ENCODE data around the gene CPNE4. TPM values are rescaled to one million over a fixed set of nuclear protein-coding genes. Genes with fewer than 3 reads are reported as not detected.

Gene CPNE4
- total RNA-seq, 2 donors from 2014 or later = 0.16 TPM; not detected in 1

DNA sequence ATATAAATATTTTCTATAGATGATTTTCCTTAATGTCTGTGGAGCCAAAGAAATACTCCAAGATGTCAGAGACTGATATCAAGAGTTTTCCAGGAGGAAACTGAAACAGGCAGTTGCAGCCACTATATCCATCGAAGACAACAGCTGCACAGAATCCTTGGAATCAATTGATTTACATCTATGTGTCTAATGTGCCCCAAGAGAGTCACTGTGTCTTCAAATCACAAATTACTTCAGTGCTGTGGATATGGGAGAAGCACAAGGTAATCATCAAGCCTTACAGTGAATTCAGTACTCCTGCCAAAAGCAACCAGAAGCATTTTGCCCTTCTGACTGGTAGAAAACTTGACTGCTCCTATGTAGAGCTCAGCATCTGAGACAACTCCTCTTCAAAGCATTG lies 51.1 kb downstream of the CPNE4 start:
- H3K9ac ChIP-seq (ENCODE audit: low read depth in 2 of 2, low read length in 2 of 2) = no peak overlapping the region
- TF ChIP-seq, protein P1, sequence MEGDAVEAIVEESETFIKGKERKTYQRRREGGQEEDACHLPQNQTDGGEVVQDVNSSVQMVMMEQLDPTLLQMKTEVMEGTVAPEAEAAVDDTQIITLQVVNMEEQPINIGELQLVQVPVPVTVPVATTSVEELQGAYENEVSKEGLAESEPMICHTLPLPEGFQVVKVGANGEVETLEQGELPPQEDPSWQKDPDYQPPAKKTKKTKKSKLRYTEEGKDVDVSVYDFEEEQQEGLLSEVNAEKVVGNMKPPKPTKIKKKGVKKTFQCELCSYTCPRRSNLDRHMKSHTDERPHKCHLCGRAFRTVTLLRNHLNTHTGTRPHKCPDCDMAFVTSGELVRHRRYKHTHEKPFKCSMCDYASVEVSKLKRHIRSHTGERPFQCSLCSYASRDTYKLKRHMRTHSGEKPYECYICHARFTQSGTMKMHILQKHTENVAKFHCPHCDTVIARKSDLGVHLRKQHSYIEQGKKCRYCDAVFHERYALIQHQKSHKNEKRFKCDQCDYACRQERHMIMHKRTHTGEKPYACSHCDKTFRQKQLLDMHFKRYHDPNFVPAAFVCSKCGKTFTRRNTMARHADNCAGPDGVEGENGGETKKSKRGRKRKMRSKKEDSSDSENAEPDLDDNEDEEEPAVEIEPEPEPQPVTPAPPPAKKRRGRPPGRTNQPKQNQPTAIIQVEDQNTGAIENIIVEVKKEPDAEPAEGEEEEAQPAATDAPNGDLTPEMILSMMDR (IDR thresholded peaks at IDR 0.05) = no peak
- no peak overlapping the region for H3K4me3 ChIP-seq
- no peaks in the 10 kb centered on the region for H3K36me3 ChIP-seq
- no peak for DNase-seq
- H3K27me3 ChIP-seq = no peaks in the 10 kb centered on the region
- intact Hi-C loops (cut with DNase I) = no loop called here
- no peaks in the 10 kb centered on the region for H3K9me3 ChIP-seq
- no peaks in the 10 kb centered on the region for H3K4me1 ChIP-seq
- no peak overlapping the region for H3K27ac ChIP-seq

DNA sequence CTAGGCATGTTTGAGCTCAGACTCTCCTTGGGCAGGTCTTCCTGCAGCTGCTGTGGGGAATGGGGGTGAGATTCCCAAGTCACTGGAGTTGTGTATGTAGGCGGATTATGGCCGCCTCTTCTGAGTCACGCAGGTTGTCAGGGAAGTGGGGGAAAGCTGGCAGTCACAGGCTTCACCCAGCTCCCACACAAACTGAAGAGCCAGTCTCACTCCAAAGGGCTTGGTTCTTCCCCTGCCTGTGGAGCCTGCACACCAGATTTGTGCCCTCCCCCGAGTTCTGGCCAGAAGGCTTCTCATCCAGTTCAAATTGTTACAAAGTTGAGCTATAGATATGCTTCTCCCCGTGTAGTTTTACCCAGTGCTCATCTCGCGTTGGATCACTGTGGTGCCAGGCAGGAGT lies 53.5 kb downstream of the CPNE4 start:
- no peaks in the 10 kb centered on the region for H3K9me3 ChIP-seq
- no peak overlapping the region for H3K27ac ChIP-seq
- DNase-seq = no peak
- H3K4me3 ChIP-seq = no peak overlapping the region
- no peaks in the 10 kb centered on the region for H3K4me1 ChIP-seq
- H3K27me3 ChIP-seq = no peaks in the 10 kb centered on the region
- intact Hi-C loops (cut with DNase I) = no loop called here
- H3K9ac ChIP-seq (ENCODE audit: low read depth in 2 of 2, low read length in 2 of 2) = no peak overlapping the region
- TF ChIP-seq, protein P1 (IDR thresholded peaks at IDR 0.05) = no peak
- H3K36me3 ChIP-seq = no peaks in the 10 kb centered on the region

DNA sequence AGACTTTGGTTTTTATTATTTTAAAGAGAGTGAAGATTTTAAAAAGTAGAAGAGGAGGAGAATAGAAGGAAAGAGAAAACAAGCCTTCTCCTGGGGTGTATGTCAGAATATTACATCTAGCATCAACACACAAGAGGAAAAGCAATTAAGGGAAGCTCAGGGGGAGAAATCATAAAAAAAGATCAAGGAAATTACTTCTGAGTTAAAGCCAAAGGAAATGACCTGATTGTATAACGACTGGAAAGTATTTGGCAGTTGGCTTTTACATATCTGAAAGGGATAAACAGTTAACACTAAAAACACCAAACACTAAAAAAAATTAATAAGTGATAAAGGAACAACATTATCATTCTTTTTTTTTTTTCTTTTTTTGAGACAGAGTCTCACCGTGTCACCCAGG lies 58.4 kb downstream of the CPNE4 start:
- no peak for DNase-seq
- TF ChIP-seq, protein P1 (IDR thresholded peaks at IDR 0.05) = no peak
- Histone ChIP-seq H3K4me1 (no peaks in the 10 kb centered on the region), H3K36me3 (no peaks in the 10 kb centered on the region), H3K9me3 (no peaks in the 10 kb centered on the region), H3K9ac (ENCODE audit: low read depth in 2 of 2, low read length in 2 of 2) (no peak overlapping the region), H3K27ac (no peak overlapping the region), H3K27me3 (no peaks in the 10 kb centered on the region), H3K4me3 (no peak overlapping the region)
- intact Hi-C loops (cut with DNase I) = no loop called here

DNA sequence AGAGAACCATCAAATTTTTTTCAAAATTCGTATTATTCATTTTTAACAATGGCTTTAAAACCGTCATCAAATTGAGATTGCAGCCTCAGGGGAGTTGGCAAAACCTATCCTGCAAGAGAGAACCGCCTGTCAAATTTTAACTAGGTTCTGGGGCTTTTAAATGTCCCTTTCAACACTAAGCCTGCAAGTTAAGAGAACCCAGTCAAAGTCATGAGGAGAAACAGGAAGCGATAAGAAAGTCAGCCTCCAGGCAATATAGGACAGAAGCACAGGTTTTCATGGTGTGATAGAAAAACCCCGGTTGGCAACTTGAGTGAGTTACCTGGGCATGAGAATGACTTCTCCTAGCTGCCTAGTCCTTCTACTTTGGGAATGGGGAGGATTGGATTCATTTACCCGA lies 59.8 kb downstream of the CPNE4 start:
- no peak overlapping the region for H3K9ac ChIP-seq (ENCODE audit: low read depth in 2 of 2, low read length in 2 of 2)
- no peaks in the 10 kb centered on the region for H3K36me3 ChIP-seq
- H3K4me3 ChIP-seq = no peak overlapping the region
- no peaks in the 10 kb centered on the region for H3K9me3 ChIP-seq
- no peaks in the 10 kb centered on the region for H3K27me3 ChIP-seq
- intact Hi-C loops (cut with DNase I) = no loop called here
- TF ChIP-seq, protein P1 (IDR thresholded peaks at IDR 0.05) = no peak
- H3K27ac ChIP-seq = no peak overlapping the region
- no peak for DNase-seq
- no peaks in the 10 kb centered on the region for H3K4me1 ChIP-seq

DNA sequence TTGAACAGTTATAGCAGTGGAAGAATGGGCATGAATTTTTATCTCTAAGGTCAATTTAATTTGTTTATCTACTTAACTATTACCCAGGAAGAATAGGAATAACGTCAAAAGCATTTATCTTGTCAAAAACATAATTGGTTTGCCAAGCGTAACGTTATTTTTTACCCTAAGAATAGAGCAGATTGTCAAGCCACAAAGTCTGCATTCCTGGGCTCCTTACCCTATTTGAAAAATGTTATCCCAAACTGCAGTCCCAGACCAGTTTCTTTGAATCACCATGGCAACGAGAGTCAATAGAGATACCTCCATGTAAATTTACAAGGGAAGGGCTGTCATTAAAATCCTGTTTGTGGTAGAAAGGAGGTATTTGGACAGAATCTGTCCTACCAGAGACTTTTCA lies 61.1 kb downstream of the CPNE4 start:
- H3K4me3 ChIP-seq = no peak overlapping the region
- TF ChIP-seq, protein P1 (IDR thresholded peaks at IDR 0.05) = no peak
- no peaks in the 10 kb centered on the region for H3K36me3 ChIP-seq
- no peaks in the 10 kb centered on the region for H3K27me3 ChIP-seq
- intact Hi-C loops (cut with DNase I) = no loop called here
- no peak overlapping the region for H3K9ac ChIP-seq (ENCODE audit: low read depth in 2 of 2, low read length in 2 of 2)
- H3K9me3 ChIP-seq = no peaks in the 10 kb centered on the region
- H3K4me1 ChIP-seq = no peaks in the 10 kb centered on the region
- no peak overlapping the region for H3K27ac ChIP-seq
- no peak for DNase-seq

DNA sequence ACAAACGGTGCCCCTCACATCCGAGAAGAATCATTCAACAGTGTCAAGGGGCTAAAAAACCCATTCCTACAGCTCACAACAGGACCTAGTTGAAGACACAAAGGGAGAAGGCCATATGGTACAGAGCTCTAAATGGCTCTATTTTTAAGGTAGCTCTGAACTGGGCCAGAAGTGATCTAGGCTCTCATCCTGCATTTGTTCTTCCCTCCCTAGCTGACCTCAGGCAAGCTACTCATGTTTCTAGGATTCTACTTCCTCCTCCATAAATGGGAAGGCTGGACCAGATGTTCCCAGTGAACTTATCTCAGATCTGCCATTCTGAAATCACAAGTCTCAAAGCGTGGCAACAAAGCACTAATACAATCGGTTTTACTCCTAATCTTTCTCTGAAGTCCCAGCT lies 62.3 kb downstream of the CPNE4 start:
- no peaks in the 10 kb centered on the region for H3K4me1 ChIP-seq
- no peaks in the 10 kb centered on the region for H3K9me3 ChIP-seq
- no peak overlapping the region for H3K4me3 ChIP-seq
- H3K9ac ChIP-seq (ENCODE audit: low read depth in 2 of 2, low read length in 2 of 2) = no peak overlapping the region
- no peaks in the 10 kb centered on the region for H3K36me3 ChIP-seq
- no peaks in the 10 kb centered on the region for H3K27me3 ChIP-seq
- TF ChIP-seq, protein P1 (IDR thresholded peaks at IDR 0.05) = no peak
- intact Hi-C loops (cut with DNase I) = no loop called here
- DNase-seq = no peak
- H3K27ac ChIP-seq = no peak overlapping the region
